Fibroblast of pulmonary artery (primary cell): ENCODE results near the gene PKP1.

Source experiments
- DNase-seq: peaks from one replicate; pipeline ENCODE4 v3.0.0-alpha.2; 2010; ENCODE audit warnings: low read depth
- H3K4me3 ChIP-seq: replicated peaks from 2 replicates; pipeline ENCODE4 v1.5.1; 2011; ENCODE audit warnings: low read depth, mild to moderate bottlenecking, control low read depth, low read length, moderate library complexity
- TF ChIP-seq, protein P1 (sequence below): IDR thresholded peaks from 2 replicates; pipeline ENCODE4 v1.5.1; 2011; ENCODE audit warnings: mild to moderate bottlenecking, control low read depth, low read length, inconsistent platforms; ENCODE audit errors: missing control alignments

PKP1 gene

DNA sequence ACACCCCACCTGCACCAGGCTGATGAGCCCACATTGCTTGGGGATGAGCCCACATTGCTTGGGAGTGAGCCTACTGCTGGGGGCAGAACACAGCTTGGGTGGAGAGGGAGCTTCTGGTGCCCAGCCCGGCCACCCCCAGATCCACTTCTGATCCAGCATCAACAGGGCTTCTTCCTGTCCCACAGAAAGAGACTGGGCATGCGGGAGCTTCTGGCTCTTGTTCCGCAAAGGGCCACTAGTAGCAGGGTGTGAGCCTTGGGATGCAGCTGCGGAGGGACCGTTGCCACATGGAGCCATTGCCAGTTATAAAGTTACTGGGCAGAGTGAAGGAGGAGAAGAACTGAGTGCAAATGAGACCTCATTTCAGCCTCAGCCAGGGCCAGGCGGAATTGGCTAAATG, 36.3 kb downstream of the PKP1 start:
- H3K4me3 ChIP-seq, result no peak overlapping the region
- no peak for DNase-seq
- TF ChIP-seq, protein P1, sequence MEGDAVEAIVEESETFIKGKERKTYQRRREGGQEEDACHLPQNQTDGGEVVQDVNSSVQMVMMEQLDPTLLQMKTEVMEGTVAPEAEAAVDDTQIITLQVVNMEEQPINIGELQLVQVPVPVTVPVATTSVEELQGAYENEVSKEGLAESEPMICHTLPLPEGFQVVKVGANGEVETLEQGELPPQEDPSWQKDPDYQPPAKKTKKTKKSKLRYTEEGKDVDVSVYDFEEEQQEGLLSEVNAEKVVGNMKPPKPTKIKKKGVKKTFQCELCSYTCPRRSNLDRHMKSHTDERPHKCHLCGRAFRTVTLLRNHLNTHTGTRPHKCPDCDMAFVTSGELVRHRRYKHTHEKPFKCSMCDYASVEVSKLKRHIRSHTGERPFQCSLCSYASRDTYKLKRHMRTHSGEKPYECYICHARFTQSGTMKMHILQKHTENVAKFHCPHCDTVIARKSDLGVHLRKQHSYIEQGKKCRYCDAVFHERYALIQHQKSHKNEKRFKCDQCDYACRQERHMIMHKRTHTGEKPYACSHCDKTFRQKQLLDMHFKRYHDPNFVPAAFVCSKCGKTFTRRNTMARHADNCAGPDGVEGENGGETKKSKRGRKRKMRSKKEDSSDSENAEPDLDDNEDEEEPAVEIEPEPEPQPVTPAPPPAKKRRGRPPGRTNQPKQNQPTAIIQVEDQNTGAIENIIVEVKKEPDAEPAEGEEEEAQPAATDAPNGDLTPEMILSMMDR, result no peak

DNA sequence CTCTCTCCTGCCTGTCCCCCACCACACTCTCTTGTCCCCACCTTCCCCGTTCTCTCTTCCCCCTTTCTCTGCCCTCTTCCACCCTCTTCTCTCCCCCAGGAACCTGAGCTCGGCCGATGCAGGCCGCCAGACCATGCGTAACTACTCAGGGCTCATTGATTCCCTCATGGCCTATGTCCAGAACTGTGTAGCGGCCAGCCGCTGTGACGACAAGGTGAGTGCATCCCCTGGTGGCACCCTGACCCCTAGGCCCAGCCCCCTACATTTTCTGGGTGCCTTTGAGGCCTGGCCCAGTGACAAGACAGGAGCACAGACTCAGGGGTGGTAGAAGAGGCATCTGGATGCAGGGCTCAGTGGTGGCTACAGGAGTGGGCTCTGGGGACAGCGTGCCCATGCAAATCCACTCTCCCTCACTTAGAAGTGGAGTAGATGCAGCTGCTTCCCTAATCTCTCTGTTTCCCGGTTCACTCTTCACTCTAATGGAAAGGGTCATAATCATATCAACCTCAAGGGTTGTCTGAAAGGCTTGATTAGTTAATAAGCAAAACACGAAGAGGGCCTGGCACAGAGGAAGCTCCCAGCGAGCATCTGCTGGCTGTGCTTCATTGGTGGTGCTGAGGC, 37.0 kb downstream of the PKP1 start:
- no peak overlapping the region for H3K4me3 ChIP-seq
- TF ChIP-seq, protein P1, result no peak

DNA sequence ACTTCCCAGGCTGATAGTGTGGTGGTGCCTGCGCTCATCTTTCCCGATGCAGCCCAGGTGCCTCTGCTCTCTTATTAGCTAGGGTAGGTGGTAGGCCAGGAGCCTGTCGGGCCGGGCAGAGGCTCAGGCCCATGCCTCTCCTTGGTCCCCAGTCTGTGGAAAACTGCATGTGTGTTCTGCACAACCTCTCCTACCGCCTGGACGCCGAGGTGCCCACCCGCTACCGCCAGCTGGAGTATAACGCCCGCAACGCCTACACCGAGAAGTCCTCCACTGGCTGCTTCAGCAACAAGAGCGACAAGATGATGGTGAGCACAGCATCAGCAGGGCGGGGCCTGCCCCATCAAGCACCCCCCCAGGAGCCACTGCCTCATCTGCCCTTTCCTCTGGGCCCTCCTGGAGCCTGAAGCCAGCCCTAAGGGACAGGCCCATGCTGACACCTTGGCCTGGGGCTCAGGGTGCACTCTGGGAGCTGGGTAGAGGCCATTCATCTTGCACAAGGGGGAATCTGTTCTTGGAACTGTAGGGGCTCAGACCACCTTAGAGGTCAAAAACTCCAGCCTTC, 38.6 kb downstream of the PKP1 start:
- TF ChIP-seq, protein P1, result no peak
- no peak overlapping the region for H3K4me3 ChIP-seq
- DNase-seq, result no peak

More for the DNA sequence above, 37.0 kb downstream of the PKP1 start:
- no peak for DNase-seq

DNA sequence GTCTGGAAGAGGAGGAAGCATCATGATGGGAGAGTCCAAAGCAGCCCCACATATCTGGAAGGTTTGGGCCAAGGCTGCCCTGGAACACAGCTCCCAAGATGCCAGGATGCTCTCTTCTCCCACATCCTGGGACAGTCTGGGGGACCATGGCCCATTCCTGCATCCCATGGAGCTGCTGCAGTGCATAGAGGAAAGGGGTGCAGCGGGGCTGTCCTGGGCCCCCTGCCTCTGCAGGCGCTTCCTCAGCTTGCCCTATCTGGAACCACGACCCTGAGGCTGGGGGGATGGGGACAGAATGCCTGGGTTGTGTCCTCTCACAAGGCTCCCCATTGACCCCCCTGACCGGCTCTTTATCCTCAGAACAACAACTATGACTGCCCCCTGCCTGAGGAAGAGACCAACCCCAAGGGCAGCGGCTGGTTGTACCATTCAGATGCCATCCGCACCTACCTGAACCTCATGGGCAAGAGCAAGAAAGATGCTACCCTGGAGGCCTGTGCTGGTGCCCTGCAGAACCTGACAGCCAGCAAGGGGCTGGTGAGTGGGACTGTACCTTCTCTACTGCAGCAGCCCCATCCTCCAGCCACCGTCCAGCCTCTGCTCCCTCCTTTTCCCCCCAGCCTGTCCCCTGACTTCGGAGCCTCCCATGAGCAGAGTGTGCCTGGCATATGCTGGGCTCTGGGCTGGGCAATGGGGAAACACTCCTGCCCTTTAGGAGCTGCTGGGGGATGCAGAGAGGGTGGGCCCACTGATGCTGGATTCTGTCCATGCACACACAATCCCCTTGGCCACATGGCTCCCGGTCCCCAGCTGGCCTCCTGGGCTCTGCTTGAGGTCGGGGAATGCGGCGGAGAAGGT, 39.6 kb downstream of the PKP1 start:
- H3K4me3 ChIP-seq, result no peak overlapping the region
- TF ChIP-seq, protein P1, result no peak
- DNase-seq, result no peak

DNA sequence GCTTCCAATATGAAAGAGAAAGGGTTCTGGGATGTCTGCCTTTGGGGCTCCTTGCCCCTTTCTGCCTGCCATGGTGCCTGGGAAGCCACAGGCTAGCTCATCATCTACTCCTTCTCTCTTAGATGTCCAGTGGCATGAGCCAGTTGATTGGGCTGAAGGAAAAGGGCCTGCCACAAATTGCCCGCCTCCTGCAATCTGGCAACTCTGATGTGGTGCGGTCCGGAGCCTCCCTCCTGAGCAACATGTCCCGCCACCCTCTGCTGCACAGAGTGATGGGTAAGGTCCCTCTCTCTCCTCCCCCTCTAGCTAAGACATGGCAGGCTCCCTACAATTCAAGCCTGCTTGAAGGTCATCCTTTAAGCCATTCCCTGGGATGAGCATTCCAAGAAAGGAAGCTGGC, 41.0 kb downstream of the PKP1 start:
- DNase-seq, result no peak
- TF ChIP-seq, protein P1, result no peak
- no peak overlapping the region for H3K4me3 ChIP-seq

DNA sequence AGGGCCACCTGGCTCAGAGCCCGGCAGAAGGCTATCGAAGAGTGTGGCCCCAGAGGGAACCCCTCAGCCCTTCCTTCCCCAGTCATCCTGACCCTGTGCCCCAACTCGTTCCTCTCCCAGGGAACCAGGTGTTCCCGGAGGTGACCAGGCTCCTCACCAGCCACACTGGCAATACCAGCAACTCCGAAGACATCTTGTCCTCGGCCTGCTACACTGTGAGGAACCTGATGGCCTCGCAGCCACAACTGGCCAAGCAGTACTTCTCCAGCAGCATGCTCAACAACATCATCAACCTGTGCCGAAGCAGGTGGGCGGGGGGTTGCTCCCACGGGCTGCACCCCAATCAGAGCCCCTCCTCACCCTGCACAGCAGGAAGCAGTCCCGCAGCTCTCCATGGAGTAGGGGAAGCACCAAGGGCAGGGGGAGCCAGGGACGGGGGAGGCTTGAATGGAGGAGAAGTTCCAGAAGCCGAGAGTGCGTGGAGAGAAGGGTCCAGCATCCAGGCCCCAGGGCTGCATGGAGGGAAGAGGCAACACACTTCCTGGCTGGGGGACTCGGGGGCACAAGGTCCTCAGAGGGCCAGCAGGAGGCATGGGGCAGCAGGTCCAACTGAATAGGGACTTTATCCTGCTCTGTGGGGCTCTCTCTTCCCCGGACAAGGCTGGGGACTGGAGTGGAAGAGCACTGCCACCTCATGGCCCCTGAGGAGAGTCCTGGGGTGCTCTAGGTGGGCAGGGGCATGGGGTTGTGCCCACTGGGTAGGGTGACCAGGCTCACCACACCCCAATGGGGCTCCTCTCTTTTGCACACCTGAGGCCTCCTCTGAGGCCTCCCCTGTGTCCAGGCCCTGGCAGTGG, 41.7 kb downstream of the PKP1 start:
- H3K4me3 ChIP-seq, result no peak overlapping the region
- TF ChIP-seq, protein P1, result no peak
- no peak for DNase-seq
